ENCODE measurements around the gene CLBA1. TPM values are rescaled to one million over a fixed set of nuclear protein-coding genes. Genes with fewer than 3 reads are reported as not detected.

CLBA1 gene
- total RNA-seq, 1 experiment from 2014 or later: 14.8 TPM

DNA sequence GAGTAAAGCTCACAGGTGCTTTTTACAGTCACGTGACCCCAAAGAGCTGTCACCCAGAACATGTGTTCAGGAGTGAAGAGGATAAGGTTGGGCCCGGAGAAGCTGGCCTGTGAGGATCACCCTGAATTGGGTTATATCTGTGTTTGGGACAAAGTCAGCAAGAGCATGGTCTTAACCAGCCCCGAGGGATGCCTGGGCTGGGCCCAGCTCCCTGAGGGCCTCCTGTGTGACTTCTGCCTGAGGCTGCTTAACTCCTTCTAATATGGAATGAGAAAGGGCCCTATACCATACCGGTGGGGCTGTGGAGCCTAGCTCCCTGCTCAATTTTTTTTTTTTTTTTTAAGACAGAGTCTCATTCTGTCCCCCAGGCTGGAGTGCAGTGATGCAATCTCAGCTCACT, 32.8 kb downstream of the CLBA1 start:
- Histone ChIP-seq H3K9me3 (ENCODE audit: control insufficient read depth in 1 of 2, insufficient read depth in 1 of 2, low read depth in 1 of 2, low read length in 2 of 2) (no peaks in the 10 kb centered on the region), H4K20me1 (ENCODE audit: insufficient read depth) (peaks cover 35% of the 10 kb centered on the region; the same call in 1 of the 2 replicates), H3K27me3 (ENCODE audit: insufficient read depth, low read length) (no peaks in the 10 kb centered on the region), H3K4me3 (replicated peaks in 1 of 2; ENCODE audit: low read depth in 1 of 2, low read length in 2 of 2) (no peak overlapping the region), H3K79me2 (ENCODE audit: insufficient read depth, low read length) (peaks cover 86% of the 10 kb centered on the region), H2AFZ (ENCODE audit: low read depth, low read length, poor library complexity, severe bottlenecking) (no peak overlapping the region), H3K4me1 (ENCODE audit: control insufficient read depth in 1 of 2, insufficient read depth in 2 of 2, low read length in 2 of 2) (peaks cover 29 to 50% of the 10 kb centered on the region in 2 experiments), H3K9ac (ENCODE audit: low read length) (no peak overlapping the region), H3K36me3 (ENCODE audit: control insufficient read depth in 1 of 2, insufficient read depth in 2 of 2, low read length in 2 of 2) (peaks cover 0 to 19% of the 10 kb centered on the region in 2 experiments; a peak in 1 of 4 replicates), H3K4me2 (ENCODE audit: low read length) (no peak overlapping the region), H3K27ac (ENCODE audit: low read depth, low read length) (no peak overlapping the region; the same call in 1 of the 2 replicates), H3K9me2 (ENCODE audit: insufficient read depth) (no peaks in the 10 kb centered on the region)
- ATAC-seq: no peak
- ChIA-PET RAD21 (ENCODE audit: low non-redundant PET in 1 of 2, low total read pairs in 2 of 2, uncharacterized antibody in 2 of 2, unreplicated experiment in 2 of 2) (no interaction called here), POLR2A (interaction anchor here (0.8 kb wide), 1 partner anchor 45 kb away, joined by 3 read pairs; no protein-coding TSS in a partner anchor), CTCF (interaction anchor here (1.7 kb wide), 1 partner anchor 27 kb away, joined by 4 read pairs; no protein-coding TSS in a partner anchor)
- no peak for DNase-seq (ENCODE audit: low read depth, low spot score)
- no TSS peak for BruUV-seq (replicated peaks)
- intact Hi-C loops (cut with micrococcal nuclease): no loop called here
- TF ChIP-seq ZFX (IDR thresholded peaks at IDR 0.05) (no peak), ZNF274 (IDR thresholded peaks at IDR 0.05; ENCODE audit: low read depth, low read length) (no peak), EZH2 (IDR thresholded peaks at IDR 0.05) (no peak), ZBTB33 (IDR thresholded peaks at IDR 0.05; ENCODE audit: extremely low read depth, insufficient replicate concordance, low read length) (no peak), SIN3A (IDR thresholded peaks at IDR 0.05; ENCODE audit: low read depth) (no peak), CTCF (IDR thresholded peaks at IDR 0.05 in 2 of 3, conservative IDR thresholded peaks at IDR 0.05 in 1 of 3; ENCODE audit: borderline replicate concordance in 1 of 3, insufficient read depth in 1 of 3, low read depth in 2 of 3, low read length in 2 of 3) (no peak), YY1 (IDR thresholded peaks at IDR 0.05; ENCODE audit: extremely low read depth, insufficient replicate concordance, low read depth, low read length) (no peak), FOSL1 (IDR thresholded peaks at IDR 0.05; ENCODE audit: low read depth) (no peak), POLR2AphosphoS5 (IDR thresholded peaks at IDR 0.05; ENCODE audit: low read depth, low read length) (no peak), SRF (IDR thresholded peaks at IDR 0.05; ENCODE audit: low read depth) (no peak), ELF1 (IDR thresholded peaks at IDR 0.05; ENCODE audit: borderline replicate concordance, low read depth) (no peak), POLR2A (IDR thresholded peaks at IDR 0.05; ENCODE audit: borderline replicate concordance, extremely low read depth, insufficient read depth, insufficient read length) (no peak), SP1 (IDR thresholded peaks at IDR 0.05; ENCODE audit: low read depth) (no peak)
- TF ChIP-seq, protein P1, sequence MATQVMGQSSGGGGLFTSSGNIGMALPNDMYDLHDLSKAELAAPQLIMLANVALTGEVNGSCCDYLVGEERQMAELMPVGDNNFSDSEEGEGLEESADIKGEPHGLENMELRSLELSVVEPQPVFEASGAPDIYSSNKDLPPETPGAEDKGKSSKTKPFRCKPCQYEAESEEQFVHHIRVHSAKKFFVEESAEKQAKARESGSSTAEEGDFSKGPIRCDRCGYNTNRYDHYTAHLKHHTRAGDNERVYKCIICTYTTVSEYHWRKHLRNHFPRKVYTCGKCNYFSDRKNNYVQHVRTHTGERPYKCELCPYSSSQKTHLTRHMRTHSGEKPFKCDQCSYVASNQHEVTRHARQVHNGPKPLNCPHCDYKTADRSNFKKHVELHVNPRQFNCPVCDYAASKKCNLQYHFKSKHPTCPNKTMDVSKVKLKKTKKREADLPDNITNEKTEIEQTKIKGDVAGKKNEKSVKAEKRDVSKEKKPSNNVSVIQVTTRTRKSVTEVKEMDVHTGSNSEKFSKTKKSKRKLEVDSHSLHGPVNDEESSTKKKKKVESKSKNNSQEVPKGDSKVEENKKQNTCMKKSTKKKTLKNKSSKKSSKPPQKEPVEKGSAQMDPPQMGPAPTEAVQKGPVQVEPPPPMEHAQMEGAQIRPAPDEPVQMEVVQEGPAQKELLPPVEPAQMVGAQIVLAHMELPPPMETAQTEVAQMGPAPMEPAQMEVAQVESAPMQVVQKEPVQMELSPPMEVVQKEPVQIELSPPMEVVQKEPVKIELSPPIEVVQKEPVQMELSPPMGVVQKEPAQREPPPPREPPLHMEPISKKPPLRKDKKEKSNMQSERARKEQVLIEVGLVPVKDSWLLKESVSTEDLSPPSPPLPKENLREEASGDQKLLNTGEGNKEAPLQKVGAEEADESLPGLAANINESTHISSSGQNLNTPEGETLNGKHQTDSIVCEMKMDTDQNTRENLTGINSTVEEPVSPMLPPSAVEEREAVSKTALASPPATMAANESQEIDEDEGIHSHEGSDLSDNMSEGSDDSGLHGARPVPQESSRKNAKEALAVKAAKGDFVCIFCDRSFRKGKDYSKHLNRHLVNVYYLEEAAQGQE (IDR thresholded peaks at IDR 0.05; ENCODE audit: low read depth): no peak

All from HCT116 (cell line).